ENCODE data around the gene IQCK. TPM values are rescaled to one million over a fixed set of nuclear protein-coding genes. Genes with fewer than 3 reads are reported as not detected.

Gene IQCK
- total and polyA plus RNA-seq, 2 donors (not counting 1 experiment from before 2014, with no cell fraction given): 4.6 to 9.9 TPM

GRCh38 chr16:19817122-19817521 lies 99.1 kb downstream of the IQCK start:
- TF ChIP-seq CTCF (conservative IDR thresholded peaks at IDR 0.05 in 1 of 2, IDR thresholded peaks at IDR 0.05 in 1 of 2; ENCODE audit: low read depth in 1 of 2, low read length in 2 of 2) (no peak), EZH2 (IDR thresholded peaks at IDR 0.05; ENCODE audit: low read length, missing control alignments) (no peak)
- Histone ChIP-seq H4K20me1 (ENCODE audit: control insufficient read depth, extremely low read depth, insufficient read depth, low read length) (no peaks in the 10 kb centered on the region), H3K4me1 (ENCODE audit: control insufficient read depth, extremely low read depth, insufficient read depth, low read length) (no peaks in the 10 kb centered on the region)

GRCh38 chr16:19817875-19818274 lies 99.8 kb downstream of the IQCK start:
- DNase-seq (ENCODE audit: low read depth in 2 of 2): no peak
- no peaks in the 10 kb centered on the region for H3K4me1 ChIP-seq (ENCODE audit: control insufficient read depth, extremely low read depth, insufficient read depth, low read length)
- no peaks in the 10 kb centered on the region for H3K9me3 ChIP-seq (ENCODE audit: control insufficient read depth, insufficient read depth, low read depth, low read length)
- H4K20me1 ChIP-seq (ENCODE audit: control insufficient read depth, extremely low read depth, insufficient read depth, low read length): no peaks in the 10 kb centered on the region
- no peaks in the 10 kb centered on the region for H3K79me2 ChIP-seq (ENCODE audit: control insufficient read depth, insufficient read depth, low read length)
- no peak overlapping the region for H3K9ac ChIP-seq (ENCODE audit: insufficient read depth, low read length)
- TF ChIP-seq EZH2 (IDR thresholded peaks at IDR 0.05; ENCODE audit: low read length, missing control alignments): no peak
- no peak for TF ChIP-seq CTCF (conservative IDR thresholded peaks at IDR 0.05 in 1 of 2, IDR thresholded peaks at IDR 0.05 in 1 of 2; ENCODE audit: low read depth in 1 of 2, low read length in 2 of 2)
- H2AFZ ChIP-seq (ENCODE audit: low read length): no peak overlapping the region
- H3K4me3 ChIP-seq (replicated peaks in 1 of 4; ENCODE audit: control extremely low read depth in 1 of 4, insufficient read depth in 1 of 4, low read depth in 3 of 4, low read length in 4 of 4): no peak overlapping the region
- H3K27ac ChIP-seq (ENCODE audit: insufficient read depth, low read length): no peak overlapping the region
- no peak overlapping the region for H3K4me2 ChIP-seq (ENCODE audit: extremely low read depth, insufficient read depth, low read length)
- no peaks in the 10 kb centered on the region for H3K36me3 ChIP-seq (ENCODE audit: control insufficient read depth, insufficient read depth, low read length)
- H3K27me3 ChIP-seq (ENCODE audit: control insufficient read depth, insufficient read depth, low read length): no peaks in the 10 kb centered on the region

More at GRCh38 chr16:19817122-19817521, 99.1 kb downstream of the IQCK start:
- Histone ChIP-seq H3K4me2 (ENCODE audit: extremely low read depth, insufficient read depth, low read length) (no peak overlapping the region), H3K27me3 (ENCODE audit: control insufficient read depth, insufficient read depth, low read length) (no peaks in the 10 kb centered on the region), H3K27ac (ENCODE audit: insufficient read depth, low read length) (no peak overlapping the region), H3K36me3 (ENCODE audit: control insufficient read depth, insufficient read depth, low read length) (no peaks in the 10 kb centered on the region), H3K9me3 (ENCODE audit: control insufficient read depth, insufficient read depth, low read depth, low read length) (no peaks in the 10 kb centered on the region), H3K4me3 (replicated peaks in 1 of 4; ENCODE audit: control extremely low read depth in 1 of 4, insufficient read depth in 1 of 4, low read depth in 3 of 4, low read length in 4 of 4) (no peak overlapping the region), H3K9ac (ENCODE audit: insufficient read depth, low read length) (no peak overlapping the region), H3K79me2 (ENCODE audit: control insufficient read depth, insufficient read depth, low read length) (no peaks in the 10 kb centered on the region), H2AFZ (ENCODE audit: low read length) (no peak overlapping the region)
- DNase-seq (ENCODE audit: low read depth in 2 of 2): no peak

- Histone ChIP-seq H3K79me2 (ENCODE audit: control insufficient read depth, insufficient read depth, low read length) (no peaks in the 10 kb centered on the region), H3K36me3 (ENCODE audit: control insufficient read depth, insufficient read depth, low read length) (no peaks in the 10 kb centered on the region), H3K9me3 (ENCODE audit: control insufficient read depth, insufficient read depth, low read depth, low read length) (no peaks in the 10 kb centered on the region), H4K20me1 (ENCODE audit: control insufficient read depth, extremely low read depth, insufficient read depth, low read length) (no peaks in the 10 kb centered on the region), H3K4me1 (ENCODE audit: control insufficient read depth, extremely low read depth, insufficient read depth, low read length) (no peaks in the 10 kb centered on the region), H3K27ac (ENCODE audit: insufficient read depth, low read length) (no peak overlapping the region), H3K4me3 (replicated peaks in 1 of 4; ENCODE audit: control extremely low read depth in 1 of 4, insufficient read depth in 1 of 4, low read depth in 3 of 4, low read length in 4 of 4) (no peak overlapping the region), H2AFZ (ENCODE audit: low read length) (no peak overlapping the region), H3K27me3 (ENCODE audit: control insufficient read depth, insufficient read depth, low read length) (no peaks in the 10 kb centered on the region), H3K9ac (ENCODE audit: insufficient read depth, low read length) (no peak overlapping the region), H3K4me2 (ENCODE audit: extremely low read depth, insufficient read depth, low read length) (no peak overlapping the region)
- no peak for TF ChIP-seq EZH2 (IDR thresholded peaks at IDR 0.05; ENCODE audit: low read length, missing control alignments)
- no peak for TF ChIP-seq CTCF (conservative IDR thresholded peaks at IDR 0.05 in 1 of 2, IDR thresholded peaks at IDR 0.05 in 1 of 2; ENCODE audit: low read depth in 1 of 2, low read length in 2 of 2)
- peak; percentile 25 to 69 for DNase-seq (ENCODE audit: low read depth in 2 of 2)
Measured at GRCh38 chr16:19822533-19822932, 104.5 kb downstream of the IQCK start.

Measured in fibroblast of lung (primary cell).